Upper lobe of left lung (tissue), 6 donors: ENCODE data around the gene CAPZB. TPM values are rescaled to one million over a fixed set of nuclear protein-coding genes. Genes with fewer than 3 reads are reported as not detected.
A peak's percentile ranks its signal among the peaks of the same experiment; 100 is the strongest.

Experiments used
- ATAC-seq, 2 donors: fragments of 200-7000 bp; cut with Tn5 transposase; one replicate each; pipeline ENCODE4 v1.9.1; 2022; ENCODE audit warnings: mild to moderate bottlenecking in 2 of 2, moderate library complexity in 2 of 2; ENCODE audit not compliant: low FRiP score in 2 of 2
- DNase-seq, 2 donors: peaks; one replicate each; pipeline ENCODE4 v3.0.0-alpha.2; 2019 to 2020
- H3K27ac ChIP-seq, 4 donors: fragments of 200-600 bp; sonication (generic); one replicate each; pipeline ENCODE4 v1.5.1; 2016 to 2019
- H3K27me3 ChIP-seq, 4 donors: fragments of 200-600 bp; sonication (generic); one replicate each; pipeline ENCODE4 v1.5.1; 2017 to 2019
- H3K36me3 ChIP-seq, 4 donors: fragments of 200-600 bp; sonication (generic); one replicate each; pipeline ENCODE4 v1.5.1; 2016 to 2019
- H3K4me1 ChIP-seq, 4 donors: fragments of 200-600 bp; sonication (generic); one replicate each; pipeline ENCODE4 v1.5.1; 2018 to 2019
- H3K4me3 ChIP-seq, 4 donors: fragments of 200-600 bp; sonication (generic); one replicate each; pipeline ENCODE4 v1.5.1; 2017 to 2019; ENCODE audit warnings: mild to moderate bottlenecking in 2 of 4, moderate library complexity in 1 of 4
- H3K9me3 ChIP-seq, 4 donors: fragments of 200-600 bp; sonication (generic); one replicate each; pipeline ENCODE4 v1.5.1; 2018 to 2019
- CTCF ChIP-seq, 6 experiments: fragments of 450-650 bp in 4 of 6; fragments of 200-600 bp in 2 of 6; sonication (generic) in 2 of 6; IDR thresholded peaks; one replicate each; pipeline ENCODE4 v1.5.1; 2016 to 2019; ENCODE audit warnings: antibody characterized with exemption in 6 of 6
- EP300 ChIP-seq, 4 donors: sonication (generic); formaldehyde crosslinking; IDR thresholded peaks; one replicate each; pipeline ENCODE4 v1.5.1; 2017; ENCODE audit warnings: antibody characterized with exemption in 4 of 4, control low read depth in 2 of 4
- POLR2A ChIP-seq, 4 donors: fragments of 450-650 bp; IDR thresholded peaks; one replicate each; pipeline ENCODE4 v1.5.1; 2016 to 2017; ENCODE audit warnings: antibody characterized with exemption in 4 of 4, mild to moderate bottlenecking in 2 of 4
- POLR2AphosphoS5 ChIP-seq, 2 donors: sonication (generic); formaldehyde crosslinking; IDR thresholded peaks; one replicate each; pipeline ENCODE4 v1.5.1; 2017; ENCODE audit warnings: antibody characterized with exemption in 2 of 2
- WGBS, 2 donors: methylation state at CpG; one replicate each; pipeline ENCODE4 v1.1.5; 2017 to 2018; 5-methylcytosine and 5-hydroxymethylcytosine counted together
- total RNA-seq, 6 donors: library from RNA; depleted of rRNA in 4 of 6; stranded (reverse); fragments of >200 nt in 4 of 6; gene quantifications; one replicate each; pipeline versions ENCODE4 v1.1.0 to v1.2.1, GENCODE V29; 2016 to 2021
- donor health status: DM: no; HTN: no; CAD: no; lungs with moderate emphysema.
- donor health status: DM: no; HTN: yes; CAD: no; lungs with severe emphysema.

CAPZB gene
- total RNA-seq, 6 donors from 2014 or later, result 96.4 to 303 (median 144) TPM

DNA sequence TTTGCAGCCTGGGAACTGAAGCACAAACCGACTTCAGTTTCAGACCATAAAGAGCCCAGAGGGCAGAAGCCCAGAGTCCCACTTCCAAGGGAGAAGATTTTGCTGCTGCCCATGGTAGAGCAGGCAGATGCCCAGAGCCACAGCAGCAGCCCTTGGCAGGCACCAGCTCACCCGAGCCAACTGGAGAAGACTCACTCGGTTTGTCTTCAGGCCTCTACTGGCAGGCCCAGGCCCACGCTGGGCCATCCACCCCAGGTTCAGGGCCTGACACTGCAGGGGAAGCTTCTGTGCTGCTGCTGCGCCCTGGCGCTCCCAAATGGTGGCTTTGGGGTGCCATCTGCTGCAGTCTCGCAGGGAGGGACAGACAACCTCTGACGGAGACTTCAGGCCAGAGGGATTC, 139.9 kb downstream of the CAPZB start:
- Histone ChIP-seq H3K4me1 (peaks cover 11 to 31% (median 13%) of the 10 kb centered on the region in 4 donors), H3K36me3 (peaks cover 15 to 80% (median 47%) of the 10 kb centered on the region in 4 donors)

DNA sequence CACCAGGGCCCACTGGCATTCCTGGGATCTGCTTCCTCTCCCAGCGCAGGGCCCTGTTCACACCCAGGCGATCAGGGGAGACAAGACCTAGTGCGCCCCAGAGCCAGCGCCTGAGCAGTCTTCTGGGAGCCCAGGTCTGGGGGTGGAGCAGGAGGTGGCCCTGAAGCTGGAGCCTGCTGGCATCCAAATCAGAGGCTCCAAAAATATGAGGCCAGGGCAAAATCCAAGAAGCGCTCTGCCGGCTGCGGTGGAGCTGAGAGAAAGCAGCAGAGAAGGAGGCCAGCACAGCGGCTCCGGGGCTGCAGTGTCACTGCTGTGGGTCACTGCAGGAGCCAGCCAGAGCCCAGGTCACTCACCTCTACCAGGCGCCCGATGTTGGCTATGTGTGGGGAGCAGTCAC, 140.5 kb downstream of the CAPZB start:
- TF ChIP-seq CTCF (IDR thresholded peaks at IDR 0.05) (no peak), POLR2A (IDR thresholded peaks at IDR 0.05) (no peak), POLR2AphosphoS5 (IDR thresholded peaks at IDR 0.05) (no peak), EP300 (IDR thresholded peaks at IDR 0.05) (no peak)
- Histone ChIP-seq H3K27ac (no peak overlapping the region), H3K9me3 (no peaks in the 10 kb centered on the region), H3K36me3 (peaks cover 12 to 80% (median 45%) of the 10 kb centered on the region in 4 donors), H3K4me3 (no peak overlapping the region), H3K4me1 (peaks cover 11 to 31% (median 13%) of the 10 kb centered on the region in 4 donors), H3K27me3 (no peaks in the 10 kb centered on the region)
- ATAC-seq (no peak), DNase-seq (no peak)
- WGBS, 2 donors, result 95 to 98% methylated on average over 8 to 11 of the region's 11 CpGs

More for the DNA sequence above, 139.9 kb downstream of the CAPZB start:
- Histone ChIP-seq H3K27ac (no peak overlapping the region), H3K4me3 (no peak overlapping the region), H3K27me3 (no peaks in the 10 kb centered on the region), H3K9me3 (no peaks in the 10 kb centered on the region)
- TF ChIP-seq EP300 (IDR thresholded peaks at IDR 0.05) (no peak), POLR2A (IDR thresholded peaks at IDR 0.05) (no peak), POLR2AphosphoS5 (IDR thresholded peaks at IDR 0.05) (no peak)
- WGBS, 2 donors, result 80 to 95% methylated on average over 1 to 8 of the region's 8 CpGs
- ATAC-seq (no peak), DNase-seq (no peak)

DNA sequence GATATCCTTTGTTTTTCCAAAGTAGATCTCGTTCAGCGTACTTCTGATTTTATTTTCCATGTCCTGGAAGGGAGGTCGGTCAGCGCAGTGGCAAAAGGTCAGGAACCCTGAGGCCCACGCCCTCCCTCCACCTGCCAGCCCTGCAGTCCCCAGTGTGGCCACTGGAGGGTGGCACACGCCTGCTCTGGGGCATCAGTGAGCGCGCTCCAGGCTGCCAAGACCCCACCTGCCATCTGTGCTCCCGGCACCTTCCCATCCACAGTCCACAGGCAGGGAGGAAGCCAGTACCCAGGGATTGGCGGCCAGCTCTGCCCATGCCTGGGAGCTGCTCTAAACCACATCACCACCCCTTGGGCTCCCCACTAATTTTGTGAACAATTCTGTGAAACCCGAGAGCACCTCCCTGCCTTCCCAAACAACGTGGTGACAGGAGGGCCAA, 140.9 kb downstream of the CAPZB start:
- DNase-seq, result peak; percentile 51 to 88
- Histone ChIP-seq H3K4me3 (no peak overlapping the region), H3K27me3 (no peaks in the 10 kb centered on the region), H3K4me1 (peaks cover 11 to 31% (median 13%) of the 10 kb centered on the region in 4 donors), H3K9me3 (no peaks in the 10 kb centered on the region), H3K27ac (no peak overlapping the region), H3K36me3 (peaks cover 12 to 80% (median 44%) of the 10 kb centered on the region in 4 donors)
- peak; percentile 55 to 65 for ATAC-seq
- WGBS, 2 donors, result 56 to 70% methylated on average over 5 to 12 of the region's 12 CpGs
- TF ChIP-seq CTCF (IDR thresholded peaks at IDR 0.05) (peak; percentile 88 to 95 (median 92)), POLR2AphosphoS5 (IDR thresholded peaks at IDR 0.05) (peak in 1 of 2 donors; percentile 50), EP300 (IDR thresholded peaks at IDR 0.05) (no peak)

DNA sequence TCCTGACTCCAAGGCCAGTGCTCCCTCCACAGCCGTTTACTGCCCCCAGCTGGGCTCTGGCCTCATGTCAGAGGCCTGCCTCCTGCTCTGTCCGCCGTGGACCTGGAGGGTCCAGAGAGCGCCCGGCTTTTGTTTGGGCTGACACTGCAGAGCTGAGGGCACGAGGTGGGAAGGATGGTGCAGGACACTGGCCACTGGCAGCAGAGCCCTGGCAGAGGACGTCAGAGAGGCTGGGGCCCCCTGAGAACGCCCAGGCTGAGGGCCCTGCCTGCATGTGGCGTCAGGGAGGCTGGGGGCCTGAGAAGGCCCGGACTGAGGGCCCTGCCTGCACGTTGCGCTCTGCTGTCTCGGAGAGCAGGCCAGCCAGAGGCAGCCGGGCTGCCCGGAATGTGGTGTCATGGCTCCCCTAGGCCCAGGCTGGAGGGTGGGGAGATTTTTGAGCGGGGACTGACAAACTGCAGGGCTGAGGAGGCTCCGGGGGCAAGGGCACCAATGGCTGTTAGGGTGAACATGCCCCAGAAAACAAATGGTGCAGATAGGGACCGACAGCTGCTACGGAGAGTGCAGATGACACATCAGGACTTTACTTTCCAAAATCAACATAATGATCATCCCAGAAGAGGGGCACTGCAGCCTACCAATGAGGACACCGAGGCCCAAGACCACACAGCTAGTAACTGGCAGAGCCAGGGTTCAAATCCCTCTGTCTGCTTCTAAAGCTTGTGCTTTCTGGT, 141.6 kb downstream of the CAPZB start:
- H3K27ac ChIP-seq, result no peak overlapping the region
- H3K27me3 ChIP-seq, result no peaks in the 10 kb centered on the region
- H3K4me1 ChIP-seq, result peaks cover 11 to 28% (median 12%) of the 10 kb centered on the region in 4 donors
- H3K36me3 ChIP-seq, result peaks cover 12 to 80% (median 42%) of the 10 kb centered on the region in 4 donors
- no peak overlapping the region for H3K4me3 ChIP-seq
- DNase-seq, result no peak
- 92% methylated on average over 10 to 20 of the region's 20 CpGs for WGBS, 2 donors
- no peak for ATAC-seq
- no peak for TF ChIP-seq EP300 (IDR thresholded peaks at IDR 0.05)
- no peak for TF ChIP-seq CTCF (IDR thresholded peaks at IDR 0.05)
- no peak for TF ChIP-seq POLR2AphosphoS5 (IDR thresholded peaks at IDR 0.05)
- no peak for TF ChIP-seq POLR2A (IDR thresholded peaks at IDR 0.05)
- H3K9me3 ChIP-seq, result no peaks in the 10 kb centered on the region

DNA sequence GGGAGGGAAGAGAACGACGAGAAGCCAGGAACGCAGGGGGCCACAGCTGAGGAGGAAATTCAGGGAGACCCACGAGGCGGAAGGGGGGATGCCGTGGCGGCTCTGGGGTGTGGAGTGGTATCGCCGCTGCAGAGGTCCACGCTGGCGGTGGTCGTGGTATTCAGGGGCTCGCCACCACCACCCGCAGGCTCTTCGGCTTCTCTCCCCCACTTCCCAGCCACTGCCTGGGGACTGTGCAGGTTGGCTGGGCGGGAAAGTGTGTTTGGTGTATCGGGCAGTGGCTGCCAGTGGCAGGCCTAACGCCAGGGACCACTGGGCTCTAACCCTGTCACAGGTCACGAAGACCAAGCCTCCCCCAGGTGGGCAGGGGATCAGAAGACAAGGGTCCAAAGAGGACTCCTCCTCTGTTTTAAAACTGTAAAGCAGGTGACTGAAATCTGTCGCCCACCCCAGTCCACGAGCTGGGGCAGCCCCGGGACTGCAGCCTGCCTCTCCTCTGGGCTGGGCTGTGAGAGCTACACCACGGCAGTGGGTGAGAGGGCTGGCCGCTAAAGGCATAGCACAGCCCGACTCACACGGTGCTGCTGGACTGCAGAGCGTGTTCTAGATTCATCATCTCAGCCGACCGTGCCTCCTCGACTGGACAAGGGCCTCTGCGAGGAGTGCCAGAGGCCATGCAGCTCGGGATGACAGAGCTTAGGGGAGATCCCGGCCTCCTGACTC, 142.3 kb downstream of the CAPZB start:
- Histone ChIP-seq H3K27me3 (no peaks in the 10 kb centered on the region), H3K36me3 (peaks cover 12 to 81% (median 49%) of the 10 kb centered on the region in 4 donors), H3K4me3 (no peak overlapping the region), H3K9me3 (no peaks in the 10 kb centered on the region), H3K27ac (no peak overlapping the region), H3K4me1 (peaks cover 7 to 21% (median 8%) of the 10 kb centered on the region in 4 donors)
- no peak for DNase-seq
- ATAC-seq, result no peak
- TF ChIP-seq POLR2A (IDR thresholded peaks at IDR 0.05) (no peak), CTCF (IDR thresholded peaks at IDR 0.05) (no peak), EP300 (IDR thresholded peaks at IDR 0.05) (no peak), POLR2AphosphoS5 (IDR thresholded peaks at IDR 0.05) (no peak)
- WGBS, 2 donors, result 87 to 92% methylated on average over 20 to 33 of the region's 33 CpGs
